Measurements from ENCODE around the gene DNER.

The DNER gene

DNA sequence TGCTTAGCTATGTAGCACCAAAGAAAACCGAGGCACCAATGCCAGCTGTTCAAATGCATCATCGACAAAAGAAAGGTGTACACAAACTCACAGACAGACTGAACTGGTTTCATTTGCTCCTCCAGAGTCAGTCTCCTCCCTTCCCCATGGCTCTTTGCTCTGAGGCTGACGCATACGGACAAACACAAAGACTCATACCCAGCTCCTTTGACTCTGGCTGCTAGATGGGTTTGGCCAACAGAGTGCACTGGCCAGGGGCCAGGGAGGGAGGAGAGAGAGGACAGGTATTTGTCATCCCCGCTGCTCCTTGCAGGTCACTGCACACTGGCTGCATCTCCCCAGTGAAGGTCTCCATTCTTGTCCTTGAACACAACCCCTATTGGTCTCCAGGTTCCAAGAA, 40.7 kb downstream of the DNER start:
- DNase-seq (ENCODE audit: low read depth in 2 of 3, low spot score in 1 of 3): no peak

DNA sequence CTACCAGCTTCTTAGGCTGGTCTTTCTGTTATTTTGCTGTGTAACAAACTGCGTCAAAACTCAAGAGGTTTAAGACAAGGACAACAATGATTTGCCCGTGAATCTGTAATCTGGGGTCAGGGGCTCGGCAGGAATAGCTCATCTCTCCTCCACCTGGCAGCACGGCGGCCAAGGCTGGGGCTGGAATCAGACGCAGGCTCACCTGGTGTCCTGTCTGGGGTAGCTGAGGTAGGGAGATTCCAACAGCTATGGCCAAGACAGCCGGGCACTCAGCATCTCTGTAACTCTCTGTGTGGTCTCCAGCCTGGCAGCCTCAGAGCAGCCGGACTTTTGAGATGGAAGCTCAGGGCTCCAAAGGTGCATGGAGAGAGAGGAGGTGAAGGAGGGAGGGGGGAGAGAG, 42.3 kb downstream of the DNER start:
- DNase-seq (ENCODE audit: low read depth in 2 of 3, low spot score in 1 of 3): no peak

DNA sequence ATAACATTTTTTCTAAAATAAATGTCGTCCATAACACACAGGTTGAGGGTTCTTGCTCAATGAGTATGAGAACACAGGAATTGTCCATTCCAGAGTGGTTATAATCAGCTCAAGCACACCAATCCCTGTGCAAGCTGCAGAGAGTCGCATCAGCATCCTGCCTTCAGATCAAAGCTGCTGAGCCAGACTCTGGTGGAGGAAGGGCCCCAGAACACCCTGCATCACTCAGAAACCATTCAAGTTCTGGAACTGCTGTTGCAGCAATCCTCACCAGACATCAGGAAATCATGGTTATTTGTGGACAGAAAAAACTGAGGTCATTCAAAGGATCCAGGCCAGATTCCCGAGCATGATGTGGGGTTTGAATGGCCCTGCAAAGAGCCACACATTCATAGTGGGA, 44.5 kb downstream of the DNER start:
- no peak for DNase-seq (ENCODE audit: low read depth in 2 of 3, low spot score in 1 of 3)

DNA sequence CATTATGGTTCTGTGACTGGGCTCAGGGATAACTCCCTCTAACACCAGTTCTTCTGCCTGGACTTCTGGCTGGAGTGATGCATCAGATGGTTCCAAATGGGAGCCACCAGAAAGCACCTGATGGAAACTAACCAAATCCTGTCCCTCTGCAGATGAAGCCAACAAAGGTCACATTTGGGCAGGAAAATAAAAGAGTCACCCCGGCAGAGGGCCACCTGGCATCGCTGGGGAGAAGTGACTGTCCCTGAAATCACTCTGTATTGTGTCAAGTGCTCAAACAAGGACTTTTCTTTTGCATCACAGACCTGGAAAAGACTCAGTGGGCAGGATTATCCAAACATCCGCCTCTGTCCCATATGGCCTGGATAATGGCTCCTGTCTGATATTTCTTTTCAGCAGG, 47.5 kb downstream of the DNER start:
- DNase-seq (ENCODE audit: low read depth in 2 of 3, low spot score in 1 of 3): no peak

DNA sequence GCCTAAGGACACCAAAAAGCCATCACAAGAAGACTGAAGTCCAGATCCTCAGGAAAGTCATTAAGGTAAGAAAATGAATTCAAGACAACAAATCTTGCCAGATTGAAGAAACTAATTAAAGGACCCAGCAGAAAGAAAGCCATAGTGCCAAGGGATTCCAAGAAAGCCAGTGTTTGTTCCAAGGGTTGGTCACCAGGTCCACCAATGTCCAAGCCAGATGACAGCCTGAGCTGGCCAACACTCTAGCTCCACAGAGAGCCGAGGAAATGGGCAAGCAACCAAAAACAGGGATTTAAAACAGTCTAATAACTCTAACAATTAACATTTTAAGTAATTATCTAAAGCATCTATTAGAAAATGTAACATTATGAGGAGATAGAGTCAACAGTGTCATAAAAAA, 49.2 kb downstream of the DNER start:
- DNase-seq (ENCODE audit: low read depth in 2 of 3, low spot score in 1 of 3): no peak

DNA sequence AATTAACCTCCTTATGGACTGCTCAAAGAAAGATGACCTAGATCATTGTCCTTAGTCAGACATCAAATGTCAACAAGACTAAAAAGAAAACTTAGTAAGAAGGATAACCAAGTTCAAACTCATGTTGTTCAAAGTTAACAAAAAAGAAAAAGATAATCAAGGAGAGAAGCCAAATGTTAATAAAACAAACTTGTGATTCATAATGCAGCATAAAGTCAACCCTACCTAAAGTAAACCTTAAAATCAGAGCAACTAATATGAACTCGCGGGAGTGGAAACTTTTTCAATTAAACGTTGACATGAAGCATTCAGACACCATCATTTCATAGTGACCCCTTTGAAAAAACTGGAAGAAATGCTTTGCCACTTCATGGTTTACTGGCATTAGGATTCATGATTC, 52.9 kb downstream of the DNER start:
- no peak for DNase-seq (ENCODE audit: low read depth in 2 of 3, low spot score in 1 of 3)

DNA sequence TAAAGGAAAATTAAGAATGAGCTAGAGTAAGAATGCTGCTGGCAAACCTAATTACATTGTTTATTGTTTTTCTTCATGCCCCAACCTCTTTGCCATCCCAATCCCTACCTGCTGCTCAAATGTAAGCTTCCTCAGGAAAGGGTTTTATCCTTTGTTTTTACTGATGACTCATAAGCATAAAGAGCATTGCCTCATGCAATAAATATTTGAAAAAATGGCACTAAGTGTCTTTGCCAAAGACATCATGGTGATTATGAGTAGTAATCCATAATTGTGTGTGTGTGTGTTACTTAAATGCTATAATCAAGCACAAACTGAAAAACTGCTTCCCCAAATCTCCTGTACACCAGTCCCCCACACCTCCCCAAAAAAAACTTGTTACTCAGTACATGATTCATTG, 53.4 kb downstream of the DNER start:
- no peak for DNase-seq (ENCODE audit: low read depth in 2 of 3, low spot score in 1 of 3)

- DNase-seq (ENCODE audit: low read depth in 2 of 3, low spot score in 1 of 3): no peak
Measured at GRCh38 chr2:229660391-229660790, 54.0 kb downstream of the DNER start.

DNA sequence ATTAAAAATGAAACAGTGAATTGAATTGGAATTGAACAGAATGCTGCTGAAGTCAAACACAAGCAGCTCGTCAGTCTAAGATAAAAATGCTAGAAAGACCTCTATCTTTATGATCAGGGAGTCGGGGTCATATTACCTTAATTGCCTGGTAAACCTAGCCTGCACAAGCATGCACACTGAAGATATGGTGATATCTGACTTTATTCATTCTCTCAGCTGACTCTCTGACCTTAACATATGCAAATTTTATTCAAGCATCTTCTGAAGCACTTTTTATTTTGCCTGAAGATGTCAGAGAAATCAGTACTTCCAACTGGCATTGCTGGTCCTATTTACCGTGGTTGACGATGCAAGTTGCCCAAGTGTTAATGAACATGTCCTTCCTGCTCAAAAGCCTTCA, 56.4 kb downstream of the DNER start:
- no peak for DNase-seq (ENCODE audit: low read depth in 2 of 3, low spot score in 1 of 3)

- DNase-seq (ENCODE audit: low read depth in 2 of 3, low spot score in 1 of 3): no peak
Measured at GRCh38 chr2:229654437-229654836, 59.9 kb downstream of the DNER start.

DNA sequence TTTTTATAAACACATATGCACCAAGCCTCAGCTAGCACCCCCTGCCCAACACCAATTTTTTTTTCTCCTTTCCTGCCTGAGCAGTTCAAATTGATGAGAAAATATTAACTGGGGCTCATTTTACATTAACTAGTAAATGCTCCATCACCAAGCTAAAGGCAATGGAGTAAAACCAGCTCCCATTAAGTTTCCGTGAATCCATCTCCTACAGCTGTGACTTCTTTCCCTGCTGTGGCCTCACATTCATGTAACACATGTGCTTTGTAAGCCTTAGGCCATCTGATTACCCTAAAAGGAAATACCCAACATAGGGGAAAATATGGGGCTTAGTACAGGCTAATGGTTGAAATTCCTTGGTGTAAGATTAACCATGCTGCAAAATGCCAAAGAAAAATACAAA, 60.8 kb downstream of the DNER start:
- no peak for DNase-seq (ENCODE audit: low read depth in 2 of 3, low spot score in 1 of 3)

DNA sequence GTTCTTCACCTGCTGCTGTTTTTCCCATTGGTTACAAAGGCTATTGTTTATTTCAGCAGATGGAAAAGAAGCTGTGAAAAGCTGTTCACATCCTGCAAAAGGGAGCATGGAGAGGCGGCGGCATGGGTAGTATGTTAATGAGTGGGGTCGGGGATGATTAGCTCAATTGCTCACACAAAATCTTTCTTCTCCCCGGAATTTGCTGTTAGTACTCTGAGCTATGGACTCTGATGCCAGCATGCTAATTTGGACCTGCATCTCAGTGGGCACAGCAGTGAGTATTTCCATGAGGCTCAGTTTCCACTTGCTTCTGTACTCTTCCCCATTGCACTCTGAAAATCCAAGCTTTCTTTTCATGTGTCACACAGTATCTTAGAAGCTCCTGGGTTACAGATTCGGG, 61.6 kb downstream of the DNER start:
- no peak for DNase-seq (ENCODE audit: low read depth in 2 of 3, low spot score in 1 of 3)

GRCh38 chr2:229650901-229651300, 63.5 kb downstream of the DNER start:
- DNase-seq (ENCODE audit: low read depth in 2 of 3, low spot score in 1 of 3): no peak

- DNase-seq (ENCODE audit: low read depth in 2 of 3, low spot score in 1 of 3): no peak
Measured at GRCh38 chr2:229650059-229650458, 64.3 kb downstream of the DNER start.

- DNase-seq (ENCODE audit: low read depth in 2 of 3, low spot score in 1 of 3): no peak
Measured at GRCh38 chr2:229646186-229646723, 68.1 kb downstream of the DNER start.

GRCh38 chr2:229642371-229642770, 72.0 kb downstream of the DNER start:
- no peak for DNase-seq (ENCODE audit: low read depth in 2 of 3, low spot score in 1 of 3)

DNA sequence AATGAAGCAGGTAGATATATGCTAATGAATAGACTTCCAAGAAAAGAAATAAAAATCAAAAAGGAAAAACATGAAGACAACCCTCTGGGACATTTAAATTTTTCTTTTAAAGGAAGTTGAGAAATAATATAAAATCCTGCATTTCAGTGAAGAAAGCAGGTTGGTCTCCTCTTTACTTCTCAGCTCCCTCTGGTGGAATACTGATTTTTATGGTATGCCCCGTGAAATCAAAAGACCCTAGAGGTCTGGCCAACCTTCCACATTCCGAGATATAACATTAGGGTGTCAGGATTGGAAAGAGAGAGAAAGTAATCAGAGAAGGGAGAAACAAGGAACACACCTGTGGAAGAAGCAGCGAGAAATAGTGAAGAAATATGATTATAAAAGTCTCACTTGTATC, 72.7 kb downstream of the DNER start:
- DNase-seq (ENCODE audit: low read depth in 2 of 3, low spot score in 1 of 3): no peak

DNA sequence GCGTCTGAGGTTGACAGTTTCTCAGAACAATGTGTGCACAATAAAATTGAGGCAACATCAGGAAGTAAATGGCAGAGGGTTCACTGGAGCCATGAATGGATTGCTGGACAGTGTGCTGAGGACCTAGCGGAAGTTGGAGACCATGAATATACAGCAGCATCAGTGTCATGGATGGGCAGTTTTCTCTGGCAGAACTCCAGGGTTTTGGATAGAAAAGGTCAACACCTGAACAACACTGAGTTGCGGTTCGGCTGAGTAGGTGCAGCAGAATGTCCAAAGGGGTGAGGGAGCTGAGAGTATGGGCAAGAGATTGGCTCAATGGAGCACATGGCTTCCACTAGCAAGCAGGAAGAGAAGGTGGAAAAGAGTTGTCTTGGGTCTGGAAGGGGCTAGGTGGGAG, 73.7 kb downstream of the DNER start:
- no peak for DNase-seq (ENCODE audit: low read depth in 2 of 3, low spot score in 1 of 3)

GRCh38 chr2:229636571-229636970, 77.8 kb downstream of the DNER start:
- DNase-seq (ENCODE audit: low read depth in 2 of 3, low spot score in 1 of 3): no peak

DNA sequence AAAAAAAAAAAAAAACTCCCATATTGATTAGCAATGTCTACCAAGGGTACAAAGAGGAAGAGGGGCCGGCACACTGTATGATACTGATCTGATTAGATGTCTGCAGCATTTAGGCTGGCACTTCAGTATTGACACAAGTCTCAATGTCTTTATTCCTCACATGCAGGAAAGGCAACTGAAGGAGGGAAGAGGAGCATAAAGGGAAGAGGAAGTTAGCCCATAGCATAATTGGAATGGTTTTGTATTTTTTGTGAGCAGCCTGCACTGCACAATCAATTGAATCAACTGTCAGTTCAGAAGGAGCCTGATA, 79.0 kb downstream of the DNER start:
- no peak for DNase-seq (ENCODE audit: low read depth in 2 of 3, low spot score in 1 of 3)

GRCh38 chr2:229634601-229635370, 79.6 kb downstream of the DNER start:
- no peak for DNase-seq (ENCODE audit: low read depth in 2 of 3, low spot score in 1 of 3)

DNA sequence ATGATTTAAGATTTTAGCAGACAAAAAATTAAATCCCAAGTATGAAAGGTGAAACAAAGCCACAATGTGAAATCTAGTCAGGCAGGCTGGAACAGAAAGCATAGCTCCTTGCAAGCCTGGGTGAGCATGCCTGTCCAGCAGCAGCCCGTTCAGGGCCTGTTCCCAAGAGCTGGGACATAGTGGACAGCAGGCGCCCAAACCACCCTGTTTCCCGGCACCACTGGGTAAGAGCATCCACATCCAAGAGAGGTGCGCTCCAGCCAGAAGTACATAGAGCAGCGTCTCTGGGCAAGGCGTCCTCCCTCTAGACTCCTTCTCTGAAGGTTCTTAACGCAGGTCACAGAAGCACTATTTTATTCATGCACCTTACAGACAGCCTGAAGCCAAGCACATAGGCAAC, 80.8 kb downstream of the DNER start:
- DNase-seq (ENCODE audit: low read depth in 2 of 3, low spot score in 1 of 3): no peak

GRCh38 chr2:229629039-229629438, 85.3 kb downstream of the DNER start:
- no peak for DNase-seq (ENCODE audit: low read depth in 2 of 3, low spot score in 1 of 3)
